Activated naive CD4-positive, alpha-beta T cell (primary cell): ENCODE data around the gene LACC1.
A peak's percentile ranks its signal among the peaks of the same experiment; 100 is the strongest.

Source experiments
- DNase-seq, 4 experiments: peaks; one replicate each; lab custom pipeline; 2025; lab: John Stamatoyannopoulos, UW

The LACC1 gene

GRCh38 chr13:43879755-43880181 is at the start of gene LACC1:
TSS of gene LACC1 (plus strand) at chr13:43879904. CDS start at chr13:43880986, 1,082 bp downstream.
- peak in 2 of 4 experiments; percentile 20 to 53 for DNase-seq

- no peak for DNase-seq
These were observed 49.2 kb upstream of the LACC1 start for GRCh38 chr13:43830497-43830881.

- no peak for DNase-seq
These were observed 48.6 kb upstream of the LACC1 start for GRCh38 chr13:43831088-43831487.

GRCh38 chr13:43835701-43836100 is 44.0 kb upstream of the LACC1 start:
- DNase-seq: no peak

- no peak for DNase-seq
These were observed 40.8 kb upstream of the LACC1 start for GRCh38 chr13:43838909-43839308.

- no peak for DNase-seq
These were observed 33.1 kb upstream of the LACC1 start for GRCh38 chr13:43846496-43847158.

- no peak for DNase-seq
These were observed 31.6 kb upstream of the LACC1 start for GRCh38 chr13:43848001-43848649.

- no peak for DNase-seq
These were observed 28.8 kb upstream of the LACC1 start for GRCh38 chr13:43850873-43851272.

GRCh38 chr13:43852923-43853404 is 26.7 kb upstream of the LACC1 start:
- DNase-seq: no peak

GRCh38 chr13:43861863-43862262 is 17.8 kb upstream of the LACC1 start:
- DNase-seq: no peak

GRCh38 chr13:43864921-43865320 is 14.8 kb upstream of the LACC1 start:
- DNase-seq: no peak

- DNase-seq: no peak
These were observed 13.8 kb upstream of the LACC1 start for GRCh38 chr13:43865892-43866291.

GRCh38 chr13:43872181-43872580 is 7.5 kb upstream of the LACC1 start:
- DNase-seq: no peak

- no peak for DNase-seq
These were observed 5.1 kb upstream of the LACC1 start for GRCh38 chr13:43874504-43875092.

GRCh38 chr13:43876366-43876765 is 3.3 kb upstream of the LACC1 start:
- DNase-seq: no peak

- DNase-seq: no peak
These were observed 2.4 kb upstream of the LACC1 start for GRCh38 chr13:43877326-43877725.

- DNase-seq: no peak
These were observed 1.9 kb upstream of the LACC1 start for GRCh38 chr13:43877766-43878165.

- peak; percentile 32 to 53 (median 49) for DNase-seq
These were observed 581 bp upstream of the LACC1 start, which contains the start of gene CCDC122 for GRCh38 chr13:43878892-43879754. TSS of gene CCDC122 (minus strand) at chr13:43879740. CDS start at chr13:43869376, 10,364 bp downstream.

GRCh38 chr13:43880214-43880855 is 631 bp downstream of the LACC1 start:
- DNase-seq: no peak

GRCh38 chr13:43880926-43881325 is 1.2 kb downstream of the LACC1 start:
- no peak for DNase-seq

GRCh38 chr13:43881580-43881979 is 1.9 kb downstream of the LACC1 start:
- no peak for DNase-seq

- no peak for DNase-seq
These were observed 3.9 kb downstream of the LACC1 start for GRCh38 chr13:43883631-43884030.
